ENCODE data around the gene DPF1.
"Not testable (repeated sequence)": the region's sequence is repeated elsewhere in the genome, so short reads cannot be mapped to it uniquely, and the experiment has no call there.

The DPF1 gene

DNA sequence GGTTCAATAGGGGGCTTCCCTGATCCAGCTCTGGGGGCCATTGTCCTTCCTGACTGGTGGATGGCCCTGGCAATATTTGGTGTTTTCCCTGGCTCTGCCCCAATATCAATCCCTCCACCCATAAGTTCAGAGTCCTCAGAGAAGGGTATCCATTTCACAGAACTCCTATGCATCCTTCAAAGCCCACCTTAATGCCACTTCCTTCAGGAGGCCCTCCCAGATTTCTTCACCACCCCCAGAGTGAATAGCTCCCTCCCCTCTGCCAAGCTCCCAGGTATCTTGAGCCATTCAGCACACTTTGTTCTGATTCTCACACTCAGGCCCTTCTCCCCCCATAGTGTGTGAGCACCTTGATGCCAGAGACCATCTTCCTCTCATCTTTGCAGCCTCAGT lies 26.4 kb upstream of the DPF1 start:
- no peak for DNase-seq

DNA sequence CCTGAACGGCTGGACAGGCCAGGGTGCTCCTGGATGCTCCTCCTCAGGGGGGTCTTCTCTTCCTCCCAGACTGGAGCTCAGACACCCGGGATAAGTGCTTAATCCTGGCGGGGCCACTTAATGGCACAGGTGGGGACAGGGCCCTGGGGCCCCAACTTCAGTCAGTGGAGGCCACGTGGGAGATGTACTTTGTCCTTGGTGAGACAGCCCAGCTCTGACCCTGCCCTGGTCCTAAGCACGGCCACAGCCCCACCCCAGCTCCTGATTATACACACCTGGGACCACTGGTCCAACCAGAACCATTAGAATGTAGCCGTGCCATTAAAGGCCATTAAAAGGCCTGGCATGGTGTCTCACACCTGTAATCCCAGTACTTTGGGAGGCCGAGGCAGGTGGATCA lies 24.4 kb upstream of the DPF1 start:
- no peak for DNase-seq

DNA sequence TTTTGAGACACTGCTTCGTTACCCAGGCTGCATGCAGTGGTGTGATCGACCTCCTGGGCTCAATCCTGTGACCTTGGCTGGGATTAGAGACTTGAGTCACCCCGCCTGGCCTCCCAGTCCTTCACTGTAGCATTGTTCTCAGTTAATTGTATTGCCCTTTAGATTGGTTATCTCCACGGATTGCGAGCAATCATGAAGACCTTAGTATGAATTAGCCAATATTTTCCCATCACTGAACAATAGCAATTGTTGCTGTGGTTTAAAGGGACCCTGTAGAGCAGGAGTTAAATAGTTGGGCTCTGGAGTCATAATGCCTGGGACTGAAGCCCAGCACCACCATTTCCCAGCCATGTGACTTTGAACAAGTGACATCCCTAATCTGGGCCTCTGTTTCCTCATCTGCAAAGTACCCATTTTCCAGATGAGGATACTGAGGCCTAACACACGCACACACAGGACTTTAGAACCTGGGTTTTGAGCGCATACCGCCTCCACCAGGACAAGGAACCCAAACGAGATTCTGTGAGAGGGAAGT lies 23.8 kb upstream of the DPF1 start:
- no peak for DNase-seq

DNA sequence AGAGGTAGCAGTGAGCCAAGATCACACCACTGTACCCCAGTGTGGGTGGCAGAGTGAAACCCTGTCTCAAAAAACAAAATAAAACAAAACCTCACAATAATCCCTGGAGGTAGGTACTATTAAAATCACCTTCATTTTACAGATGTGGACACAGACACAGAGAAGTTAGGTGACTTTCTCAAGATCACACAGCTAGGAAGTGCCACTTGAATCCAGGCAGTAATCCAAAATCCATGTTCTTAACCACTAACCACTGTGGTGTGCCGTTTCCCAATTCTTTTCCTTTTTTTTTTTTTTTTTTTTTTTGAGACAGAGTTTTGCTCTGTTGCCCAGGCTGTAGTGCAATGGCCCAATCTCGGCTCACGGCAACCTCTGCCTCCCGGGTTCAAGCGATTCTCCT lies 23.1 kb upstream of the DPF1 start:
- no peak for DNase-seq

GRCh38 chr19:38245826-38246498 lies 21.9 kb upstream of the DPF1 start:
- no peak for DNase-seq

DNA sequence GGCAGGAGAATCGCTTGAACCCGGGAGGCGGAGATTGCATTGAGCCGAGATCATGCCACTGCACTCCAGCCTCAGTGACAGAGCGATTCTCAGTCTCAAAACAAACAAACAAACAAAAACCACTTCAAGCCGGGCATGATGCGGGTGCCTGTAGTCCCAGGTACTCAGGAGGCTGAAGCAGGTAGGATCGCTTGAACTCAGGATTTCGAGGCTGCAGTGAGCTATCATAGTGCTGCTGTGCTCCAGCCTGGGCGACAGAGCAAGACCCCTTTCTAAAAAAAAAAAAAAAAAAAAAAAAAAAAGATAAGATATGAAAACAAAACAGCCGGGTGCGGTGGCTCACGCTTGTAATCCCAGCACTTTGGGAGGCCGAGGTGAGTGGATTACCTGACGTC lies 19.3 kb upstream of the DPF1 start:
- DNase-seq = no peak

DNA sequence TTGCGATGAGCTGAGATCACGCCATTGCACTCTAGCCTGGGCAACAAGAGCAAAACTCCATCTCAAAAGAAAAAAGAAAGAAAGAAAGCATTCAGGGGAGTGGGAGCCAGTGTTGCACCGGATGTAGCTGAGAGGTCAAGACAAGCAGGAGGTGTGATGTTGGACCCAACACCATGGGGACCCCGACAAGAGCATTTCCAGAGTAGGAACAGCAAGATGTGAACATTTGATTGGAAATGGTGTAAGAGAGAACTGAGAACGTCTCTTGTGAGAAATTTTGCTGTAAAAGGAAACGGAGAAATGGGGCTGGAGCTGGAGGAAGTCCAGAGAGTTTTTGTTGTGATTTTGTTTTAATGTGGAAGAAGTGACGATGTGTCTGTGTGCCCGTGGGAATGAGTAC lies 15.8 kb upstream of the DPF1 start:
- no peak for DNase-seq

DNA sequence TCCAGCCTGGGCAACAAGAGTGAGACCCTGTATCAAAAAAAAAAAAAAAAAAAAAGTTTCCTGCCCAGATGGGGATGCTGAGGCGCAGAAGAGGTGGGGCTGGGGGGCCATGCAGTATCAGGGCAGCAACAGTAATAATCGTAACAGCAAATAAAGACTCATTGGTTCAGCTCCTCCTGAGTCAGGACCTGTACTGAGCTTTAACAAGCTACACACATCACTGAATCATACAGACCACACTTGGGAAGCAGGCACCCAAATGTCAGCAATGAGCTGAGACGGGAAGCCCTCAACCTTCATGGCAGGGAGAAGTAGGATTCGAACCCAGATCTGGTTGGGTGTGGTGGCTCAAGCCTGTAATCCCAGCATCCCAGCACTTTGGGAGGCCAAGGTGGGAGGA lies 10.6 kb upstream of the DPF1 start:
- DNase-seq = no peak

DNA sequence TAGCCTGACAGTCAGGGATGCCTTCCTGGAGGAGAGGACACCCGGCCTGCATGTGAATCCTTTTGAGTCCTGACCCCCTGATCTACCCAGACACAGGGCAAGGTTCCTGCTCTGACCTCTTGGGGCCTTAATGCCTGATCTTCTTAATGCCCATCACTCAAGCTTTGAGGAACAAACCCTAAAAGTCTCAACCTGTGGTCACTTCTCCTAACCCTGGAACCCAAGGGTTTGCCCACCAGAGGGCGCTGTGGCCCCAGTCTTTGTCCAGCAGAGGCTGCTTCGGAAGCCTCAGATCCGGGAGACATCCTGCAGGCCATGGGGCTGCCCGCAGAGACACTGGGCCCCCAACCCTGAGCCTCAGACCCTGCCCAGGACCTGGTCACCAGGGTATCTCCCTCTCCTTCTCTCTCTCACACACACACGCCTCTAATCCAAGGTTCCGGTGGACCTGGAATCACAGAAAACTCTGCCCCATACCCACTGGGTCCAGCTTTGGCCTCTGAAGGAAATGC lies 9.8 kb upstream of the DPF1 start:
- peak; percentile 31 for DNase-seq

DNA sequence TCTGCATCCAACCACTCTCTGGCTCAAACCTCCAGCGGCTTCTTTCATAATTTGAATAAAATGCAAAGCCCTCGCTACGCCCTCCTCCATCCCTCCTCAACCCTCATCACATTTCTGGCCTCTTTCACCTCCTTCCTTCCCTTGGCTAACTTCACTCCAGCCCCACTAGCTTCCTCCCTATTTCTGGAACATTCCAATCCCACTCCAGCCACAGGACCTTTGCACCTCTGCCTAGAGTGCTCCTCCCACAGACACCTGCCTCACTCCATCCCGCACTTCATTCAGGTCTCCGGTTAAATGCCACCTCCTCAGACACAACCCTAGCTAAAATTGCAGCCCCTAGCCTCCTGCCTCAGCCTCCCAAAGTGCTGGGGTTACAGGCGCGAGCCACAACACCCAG lies 7.9 kb upstream of the DPF1 start:
- no peak for DNase-seq

DNA sequence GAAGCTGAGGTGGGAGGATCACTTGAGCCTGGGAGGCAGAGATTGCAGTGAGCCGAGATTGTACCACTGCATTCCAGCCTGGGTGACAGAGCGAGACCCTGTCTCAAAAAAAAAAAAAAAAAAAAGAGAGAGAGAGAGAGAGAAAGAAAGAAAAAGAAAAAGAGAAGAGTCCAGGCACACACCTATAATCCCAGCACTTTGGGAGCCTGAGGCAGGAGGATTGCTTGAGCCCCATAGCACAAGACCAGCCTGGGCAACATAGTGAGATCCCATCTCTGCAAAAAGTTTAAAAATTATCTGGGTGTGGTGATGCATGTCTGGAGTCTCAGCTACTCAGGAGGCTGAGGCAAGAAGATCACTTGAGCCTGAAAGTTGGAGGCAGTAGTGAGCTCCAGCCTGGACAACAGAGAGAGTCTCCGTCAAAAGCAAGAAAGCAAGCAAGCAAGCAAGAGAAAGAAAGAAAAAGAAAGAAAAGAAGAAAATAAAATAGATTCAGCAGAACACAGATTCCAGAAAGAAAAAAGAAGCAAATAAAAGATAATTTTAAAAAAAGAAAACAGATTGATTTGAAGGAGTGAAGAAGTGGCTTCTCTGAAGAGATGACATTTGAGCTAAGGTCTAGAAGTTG lies 6.6 kb upstream of the DPF1 start:
- not testable (repeated sequence) for DNase-seq

DNA sequence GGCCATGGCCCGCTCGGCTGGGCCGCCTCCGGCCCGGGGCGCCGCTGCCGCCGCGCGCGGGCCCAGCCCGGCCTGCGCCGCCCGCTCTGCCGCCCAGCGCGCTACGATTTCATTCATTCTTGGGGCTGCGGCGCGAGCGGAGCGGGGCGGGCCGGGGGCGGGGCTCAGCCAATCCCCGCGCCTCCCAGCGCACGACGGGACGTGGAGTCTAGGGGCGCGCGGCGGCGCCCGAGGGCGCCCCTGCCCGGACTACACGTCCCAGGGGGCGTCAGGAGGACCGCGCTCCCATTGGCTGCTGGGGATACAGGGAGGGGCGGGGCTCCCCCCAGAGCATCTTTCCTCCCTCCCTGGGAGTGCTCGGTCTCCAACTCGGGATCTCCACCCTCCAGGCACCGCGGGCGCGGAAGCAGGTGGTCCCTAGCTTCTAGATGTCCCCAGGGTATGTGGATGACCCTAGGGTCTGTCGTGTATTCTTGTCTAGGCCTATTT lies 5.6 kb upstream of the DPF1 start:
- peak; percentile 84 for DNase-seq

DNA sequence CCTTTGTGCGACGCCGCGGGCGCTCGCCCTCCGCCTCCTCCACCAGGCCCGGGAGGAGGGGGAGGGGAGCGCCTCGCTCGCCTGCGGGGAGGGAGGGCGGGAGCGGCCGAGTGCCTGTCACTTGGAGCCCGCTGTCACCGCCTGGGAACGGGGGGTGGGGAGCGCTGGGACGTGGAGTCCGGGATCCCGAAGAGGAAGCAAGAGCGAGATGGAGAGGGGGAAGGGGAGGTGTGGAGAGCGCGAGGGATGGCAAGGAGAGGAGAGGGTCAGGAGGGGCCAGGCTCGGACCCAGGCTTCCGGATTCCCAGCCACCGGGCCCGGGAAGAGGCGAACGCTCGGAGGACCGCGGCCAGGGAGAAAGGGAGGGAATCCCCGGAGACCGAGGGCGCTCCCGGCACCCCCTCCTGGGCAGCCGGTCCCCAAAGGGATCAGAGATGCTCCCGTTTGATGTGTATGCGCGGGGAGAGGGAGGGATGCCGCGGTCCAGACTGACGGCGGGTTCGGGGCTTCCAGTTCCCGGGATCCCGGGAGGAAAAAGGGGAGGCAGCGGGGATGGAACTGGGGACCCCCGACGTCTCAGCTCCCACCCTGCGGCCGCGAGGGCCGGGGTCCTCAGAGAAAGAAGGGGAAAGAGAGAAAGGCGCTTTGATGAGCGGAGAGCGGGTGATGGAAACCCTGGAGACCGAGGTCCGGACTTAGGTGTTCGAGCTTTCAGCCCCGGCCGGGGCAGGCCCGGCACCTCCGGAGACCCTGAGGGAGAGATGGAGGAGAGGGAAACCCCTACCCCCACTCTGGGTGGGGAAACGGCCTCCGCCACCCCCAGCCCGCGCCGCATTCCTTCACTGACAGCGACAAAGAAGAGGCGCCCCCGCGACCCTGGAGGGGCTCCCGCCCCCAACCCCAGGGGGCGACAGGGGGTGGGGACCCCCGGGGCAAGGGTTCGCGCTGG lies 4.7 kb upstream of the DPF1 start:
- DNase-seq = no peak

DNA sequence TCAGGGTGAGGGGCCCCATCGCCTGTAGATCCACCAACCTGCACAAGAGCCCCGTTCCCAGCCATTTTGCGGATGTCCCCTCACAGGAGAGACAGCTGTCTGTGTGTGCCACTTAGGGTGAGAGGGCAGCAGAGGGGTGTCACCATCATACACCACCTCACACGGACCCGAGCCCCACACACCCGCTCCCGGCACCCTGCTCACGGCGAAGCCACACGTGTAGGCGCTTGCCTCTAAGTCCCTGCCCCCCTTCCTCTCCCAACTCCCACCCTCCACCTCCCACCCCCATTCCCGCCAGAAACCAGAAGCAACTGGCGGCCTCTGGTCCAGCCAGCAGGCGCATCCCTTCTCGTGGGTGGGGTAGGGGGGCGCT lies 4.0 kb upstream of the DPF1 start:
- DNase-seq = no peak

- no peak for DNase-seq
These were observed 3.4 kb upstream of the DPF1 start for GRCh38 chr19:38227287-38228004.

DNA sequence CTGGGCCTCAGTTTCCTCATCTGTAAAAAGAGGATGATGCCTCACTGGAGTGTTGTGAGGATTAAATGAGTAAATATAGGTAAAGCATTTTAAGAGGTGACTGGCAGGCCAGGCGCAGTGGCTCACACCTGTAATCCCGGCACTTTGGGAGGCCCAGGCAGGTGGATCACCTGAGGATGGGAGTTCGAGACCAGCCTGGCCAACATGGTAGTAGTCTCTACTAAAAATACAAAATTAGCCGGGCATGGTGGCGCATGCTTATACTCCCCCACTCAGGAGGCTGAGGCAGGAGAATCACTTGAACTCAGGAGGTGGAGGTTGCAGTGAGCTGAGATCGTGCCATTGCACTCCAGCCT lies 819 bp upstream of the DPF1 start:
- not testable (repeated sequence) for DNase-seq

GRCh38 chr19:38223617-38224013 lies 407 bp downstream of the DPF1 start:
- DNase-seq = no peak

DNA sequence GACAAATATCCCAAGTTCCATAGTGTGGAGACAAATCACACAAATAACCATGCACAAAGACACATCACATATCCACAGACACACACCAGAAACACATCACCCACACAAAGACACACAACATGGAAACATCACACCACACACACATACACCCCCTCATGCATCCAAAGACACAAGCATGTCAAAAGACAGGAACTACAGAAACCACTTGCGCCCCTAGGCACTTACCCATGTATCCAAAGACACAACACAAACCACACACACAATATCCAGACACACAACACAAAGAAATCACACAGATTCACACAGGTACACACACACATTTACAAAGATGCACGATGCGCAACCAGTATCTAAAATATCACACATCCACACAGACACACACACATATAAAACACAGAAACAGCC lies 901 bp downstream of the DPF1 start:
- DNase-seq = no peak

DNA sequence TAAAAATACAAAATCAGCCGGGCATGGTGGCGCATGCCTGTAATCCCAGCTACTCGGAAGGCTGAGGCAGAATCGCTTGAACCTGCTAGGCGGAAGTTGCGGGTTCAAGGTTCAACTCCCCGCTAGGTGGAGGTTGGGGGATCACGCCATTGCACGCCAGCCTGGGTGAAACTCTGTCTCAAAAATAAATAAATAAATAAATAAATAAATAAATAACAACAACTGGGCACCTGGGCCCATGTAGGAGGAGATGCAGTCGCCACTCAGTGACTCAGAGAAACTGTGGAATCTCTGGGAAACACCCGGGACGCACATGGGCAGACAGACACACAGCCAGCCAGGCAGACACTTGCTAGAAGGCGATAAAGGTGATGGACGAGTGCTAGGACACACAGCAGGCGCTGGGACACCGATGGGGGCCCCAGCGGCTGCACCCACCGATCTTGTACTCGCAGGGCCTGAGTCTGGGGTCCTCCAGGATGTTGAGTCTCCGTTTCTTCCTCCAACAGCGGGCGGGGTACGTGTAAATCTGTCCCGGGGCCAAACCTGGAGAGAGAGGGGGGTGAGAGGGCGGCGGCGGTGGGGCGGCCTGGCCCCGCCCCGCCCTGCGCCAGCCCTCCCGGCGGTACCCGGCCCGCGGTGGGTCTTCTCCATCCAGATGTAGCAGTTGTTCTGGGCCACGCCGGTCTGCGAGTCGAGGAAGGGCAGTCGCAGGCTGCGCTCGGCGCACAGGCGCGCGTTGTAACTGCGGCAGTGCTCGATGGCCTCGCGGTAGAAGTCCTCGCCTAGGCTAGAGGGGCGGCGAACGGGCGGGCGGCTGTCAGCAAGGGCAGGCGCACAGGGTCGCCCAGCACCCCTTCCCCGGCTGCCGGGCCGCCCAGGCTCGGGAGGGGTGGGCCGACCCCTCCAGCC lies 1.8 kb downstream of the DPF1 start:
- DNase-seq = no peak

- DNase-seq = no peak
These were observed 2.6 kb downstream of the DPF1 start for GRCh38 chr19:38221421-38221820.

GRCh38 chr19:38219221-38219620 lies 4.8 kb downstream of the DPF1 start:
- DNase-seq = no peak

GRCh38 chr19:38218204-38218603 lies 5.8 kb downstream of the DPF1 start:
- no peak for DNase-seq

Data from DMS153 (cell line).